ENCODE data around the gene KANK2.

Gene KANK2

DNA sequence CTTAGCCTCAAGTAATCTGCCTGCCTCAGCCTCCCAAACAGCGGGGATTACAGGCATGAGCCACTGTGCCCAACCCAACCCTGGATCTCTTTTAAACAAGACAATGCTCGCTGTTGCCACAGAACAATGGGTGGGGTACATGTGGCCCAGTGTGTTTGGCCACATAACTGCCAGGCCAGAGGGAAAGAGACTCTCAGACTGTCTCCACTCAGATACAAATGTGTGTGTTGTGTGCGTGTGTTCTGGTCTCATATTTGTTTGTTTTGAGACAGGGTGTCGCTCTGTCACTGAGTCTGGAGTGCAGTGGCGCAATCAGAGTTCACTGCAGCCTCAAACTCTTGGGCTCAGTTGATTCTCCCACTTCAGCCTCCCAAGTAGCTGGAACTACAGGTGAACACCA lies 82.3 kb downstream of the KANK2 start:
- TF ChIP-seq, protein P1, sequence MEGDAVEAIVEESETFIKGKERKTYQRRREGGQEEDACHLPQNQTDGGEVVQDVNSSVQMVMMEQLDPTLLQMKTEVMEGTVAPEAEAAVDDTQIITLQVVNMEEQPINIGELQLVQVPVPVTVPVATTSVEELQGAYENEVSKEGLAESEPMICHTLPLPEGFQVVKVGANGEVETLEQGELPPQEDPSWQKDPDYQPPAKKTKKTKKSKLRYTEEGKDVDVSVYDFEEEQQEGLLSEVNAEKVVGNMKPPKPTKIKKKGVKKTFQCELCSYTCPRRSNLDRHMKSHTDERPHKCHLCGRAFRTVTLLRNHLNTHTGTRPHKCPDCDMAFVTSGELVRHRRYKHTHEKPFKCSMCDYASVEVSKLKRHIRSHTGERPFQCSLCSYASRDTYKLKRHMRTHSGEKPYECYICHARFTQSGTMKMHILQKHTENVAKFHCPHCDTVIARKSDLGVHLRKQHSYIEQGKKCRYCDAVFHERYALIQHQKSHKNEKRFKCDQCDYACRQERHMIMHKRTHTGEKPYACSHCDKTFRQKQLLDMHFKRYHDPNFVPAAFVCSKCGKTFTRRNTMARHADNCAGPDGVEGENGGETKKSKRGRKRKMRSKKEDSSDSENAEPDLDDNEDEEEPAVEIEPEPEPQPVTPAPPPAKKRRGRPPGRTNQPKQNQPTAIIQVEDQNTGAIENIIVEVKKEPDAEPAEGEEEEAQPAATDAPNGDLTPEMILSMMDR (IDR thresholded peaks at IDR 0.05; ENCODE audit: insufficient read depth, low read length, poor library complexity, severe bottlenecking), result no peak
- no peak overlapping the region for H3K4me3 ChIP-seq (replicated peaks; ENCODE audit: low read depth, low read length)
- H3K36me3 ChIP-seq (ENCODE audit: control insufficient read depth, insufficient read depth, low read length), result peaks cover 41% of the 10 kb centered on the region
- no peaks in the 10 kb centered on the region for H3K27me3 ChIP-seq (replicated peaks; ENCODE audit: control insufficient read depth, insufficient read depth, low read length)
- no peak for DNase-seq (ENCODE audit: extremely low read depth, insufficient read length)
